Large intestine (tissue), 3 donors: ENCODE results near the gene CLP1. TPM values are rescaled to one million over a fixed set of nuclear protein-coding genes. Genes with fewer than 3 reads are reported as not detected.
"Not testable (repeated sequence)": the region's sequence is repeated elsewhere in the genome, so short reads cannot be mapped to it uniquely, and the experiment has no call there.

Source experiments
- DNase-seq, 2 donors: peaks; one replicate each; pipeline versions ENCODE4 v3.0.0 to v3.0.0-alpha.2; 2013
- H3K27ac ChIP-seq: one replicate; pipeline ENCODE4 v1.5.1; 2013; ENCODE audit warnings: low read length
- H3K27me3 ChIP-seq: 2 replicates; pipeline ENCODE4 v1.6.1; 2013; ENCODE audit warnings: low read length; ENCODE audit not compliant: control insufficient read depth, insufficient read depth
- H3K36me3 ChIP-seq: 2 replicates; pipeline ENCODE4 v1.6.1; 2013; ENCODE audit warnings: low read length; ENCODE audit not compliant: control insufficient read depth, insufficient read depth
- H3K4me1 ChIP-seq: one replicate; pipeline ENCODE4 v1.6.1; 2013; ENCODE audit warnings: low read length; ENCODE audit not compliant: control insufficient read depth, insufficient read depth
- H3K4me3 ChIP-seq: one replicate; pipeline ENCODE4 v1.5.1; 2013; ENCODE audit warnings: low read length
- H3K9me3 ChIP-seq: one replicate; pipeline ENCODE4 v1.6.1; 2013; ENCODE audit warnings: mild to moderate bottlenecking, low read depth, low read length, moderate library complexity; ENCODE audit not compliant: control insufficient read depth
- whole genome bisulfite sequencing: methylation state at CpG from one replicate; pipeline ENCODE4 v1.1.5; 2013; ENCODE audit warnings: low lambda C conversion rate; ENCODE audit not compliant: insufficient coverage; 5-methylcytosine and 5-hydroxymethylcytosine counted together
- polyA plus RNA-seq: library from polyadenylated mRNA; unstranded; fragments of 120-200 nt; gene quantifications from one replicate; pipeline ENCODE4 v1.2.1, GENCODE V29; 2013

Gene CLP1
- polyA plus RNA-seq, 1 donor: 13.8 TPM

DNA sequence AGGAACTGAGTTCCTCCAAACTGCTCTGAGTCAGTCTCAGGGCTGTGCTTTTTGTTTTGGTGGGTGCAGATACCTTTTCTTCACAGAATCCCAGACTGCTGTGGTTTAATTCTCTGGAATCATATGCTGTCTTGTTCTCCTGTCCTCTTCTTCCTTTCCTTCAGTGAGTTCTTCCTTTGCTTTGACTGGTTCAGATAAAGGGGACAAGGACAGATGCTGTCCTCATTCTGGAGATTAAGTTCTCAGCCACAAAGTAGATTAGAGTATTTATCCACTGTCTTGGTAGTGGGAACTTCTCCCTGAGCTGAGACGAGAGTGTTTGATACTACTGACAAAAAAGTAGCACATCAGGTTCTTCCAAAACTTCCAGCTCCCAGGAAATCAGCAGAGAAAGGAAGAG, 23.6 kb downstream of the CLP1 start:
- no peak overlapping the region for H3K27ac ChIP-seq
- H3K27me3 ChIP-seq: no peaks in the 10 kb centered on the region
- H3K4me3 ChIP-seq: no peak overlapping the region
- H3K4me1 ChIP-seq: no peaks in the 10 kb centered on the region
- H3K9me3 ChIP-seq: no peaks in the 10 kb centered on the region
- WGBS: no CpG with 5 or more reads among the region's 1 CpG
- no peak for DNase-seq
- peaks cover 71% of the 10 kb centered on the region for H3K36me3 ChIP-seq

DNA sequence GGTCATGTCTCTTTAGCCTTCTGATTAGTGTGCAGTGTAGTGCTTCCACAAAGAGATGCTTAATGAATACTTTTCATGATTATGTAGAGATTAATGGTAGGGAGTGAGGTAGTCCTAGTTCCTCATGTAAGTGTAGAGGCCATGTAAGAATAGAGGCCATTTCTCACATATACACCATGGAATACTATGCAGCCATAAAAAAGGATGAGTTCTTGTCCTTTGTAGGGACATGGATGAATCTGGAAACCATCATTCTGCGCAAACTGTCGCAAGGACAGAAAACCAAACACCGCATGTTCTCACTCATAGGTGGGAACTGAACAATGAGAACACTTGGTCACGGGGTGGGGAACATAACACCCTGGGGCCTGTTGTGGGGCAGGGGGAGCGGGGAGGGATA, 32.9 kb downstream of the CLP1 start:
- not testable (repeated sequence) for H3K27ac ChIP-seq, H3K27me3 ChIP-seq, H3K4me3 ChIP-seq, DNase-seq, H3K4me1 ChIP-seq, H3K9me3 ChIP-seq
- 100% methylated on average over 1 of the region's 5 CpGs for WGBS
- peaks cover 74% of the 10 kb centered on the region for H3K36me3 ChIP-seq

GRCh38 chr11:57698843-57699365, 41.3 kb downstream of the CLP1 start:
- WGBS: no CpG with 5 or more reads among the region's 18 CpGs
- Histone ChIP-seq H3K9me3 (no peaks in the 10 kb centered on the region), H3K27ac (no peak overlapping the region), H3K4me3 (no peak overlapping the region), H3K36me3 (peaks cover 76% of the 10 kb centered on the region), H3K27me3 (no peaks in the 10 kb centered on the region), H3K4me1 (no peaks in the 10 kb centered on the region)
- no peak for DNase-seq

- H3K27me3 ChIP-seq: no peaks in the 10 kb centered on the region
- no peaks in the 10 kb centered on the region for H3K4me1 ChIP-seq
- no peak for DNase-seq
- no peak overlapping the region for H3K27ac ChIP-seq
- no peak overlapping the region for H3K4me3 ChIP-seq
- H3K9me3 ChIP-seq: no peaks in the 10 kb centered on the region
- peaks cover 79% of the 10 kb centered on the region for H3K36me3 ChIP-seq
- WGBS: no CpG with 5 or more reads among the region's 10 CpGs
These were observed 42.3 kb downstream of the CLP1 start for GRCh38 chr11:57699813-57700212.

- H3K9me3 ChIP-seq: no peaks in the 10 kb centered on the region
- no peaks in the 10 kb centered on the region for H3K27me3 ChIP-seq
- H3K27ac ChIP-seq: no peak overlapping the region
- H3K36me3 ChIP-seq: peaks cover 78% of the 10 kb centered on the region
- H3K4me1 ChIP-seq: no peaks in the 10 kb centered on the region
- DNase-seq: no peak
- H3K4me3 ChIP-seq: no peak overlapping the region
- no CpG with 5 or more reads among the region's 3 CpGs for WGBS
These were observed 42.9 kb downstream of the CLP1 start for GRCh38 chr11:57700425-57700824.

DNA sequence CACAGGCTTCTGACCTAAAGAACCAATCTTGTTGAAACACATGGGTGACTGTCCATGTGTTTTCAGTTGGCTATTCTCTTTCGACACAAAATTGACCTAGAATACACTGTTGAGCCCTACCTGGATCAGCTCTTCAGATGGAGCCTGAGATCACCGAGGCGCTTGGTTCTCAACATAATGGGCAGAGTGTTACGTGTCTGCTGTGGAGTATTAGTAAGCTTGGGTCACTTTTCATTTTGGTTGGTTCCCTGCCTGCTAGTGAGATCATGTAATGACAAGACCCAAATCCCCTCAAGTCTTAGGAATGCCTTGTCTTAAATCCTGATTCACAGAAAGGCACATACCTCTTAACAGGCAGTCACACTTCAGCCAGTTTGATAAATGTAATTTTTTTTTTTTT, 45.8 kb downstream of the CLP1 start:
- H3K4me1 ChIP-seq: no peaks in the 10 kb centered on the region
- no peak overlapping the region for H3K4me3 ChIP-seq
- no peaks in the 10 kb centered on the region for H3K9me3 ChIP-seq
- H3K27me3 ChIP-seq: no peaks in the 10 kb centered on the region
- WGBS: no CpG with 5 or more reads among the region's 4 CpGs
- peaks cover 58% of the 10 kb centered on the region for H3K36me3 ChIP-seq
- no peak overlapping the region for H3K27ac ChIP-seq
- DNase-seq: no peak

GRCh38 chr11:57704932-57705331, 47.4 kb downstream of the CLP1 start:
- WGBS: 92% methylated on average over 2 of the region's 6 CpGs

DNA sequence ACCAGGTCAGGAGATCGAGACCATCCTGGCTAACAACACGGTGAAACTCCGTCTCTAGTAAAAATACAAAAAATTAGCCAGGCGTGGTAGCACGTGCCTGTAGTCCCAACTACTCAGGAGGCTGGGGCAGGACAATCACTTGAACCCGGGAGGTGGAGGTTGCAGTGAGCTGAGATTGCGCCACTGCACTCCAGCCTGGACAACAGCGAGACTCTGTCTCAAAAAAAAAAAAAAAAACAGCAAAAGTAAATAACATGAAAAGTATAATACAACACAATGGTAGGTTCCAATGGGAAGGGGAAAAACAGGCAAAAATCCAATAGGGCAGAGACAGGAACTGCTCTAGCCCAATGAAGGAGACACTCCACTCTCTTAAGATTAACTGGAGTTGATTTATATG, 47.9 kb downstream of the CLP1 start:
- H3K4me3 ChIP-seq, H3K4me1 ChIP-seq, DNase-seq, H3K27me3 ChIP-seq, H3K27ac ChIP-seq, H3K9me3 ChIP-seq: not testable (repeated sequence)
- WGBS: no CpG with 5 or more reads among the region's 8 CpGs
- H3K36me3 ChIP-seq: peaks cover 44% of the 10 kb centered on the region

More at GRCh38 chr11:57704932-57705331, 47.4 kb downstream of the CLP1 start:
- no peak overlapping the region for H3K27ac ChIP-seq
- no peak overlapping the region for H3K4me3 ChIP-seq
- DNase-seq: no peak
- no peaks in the 10 kb centered on the region for H3K9me3 ChIP-seq
- no peaks in the 10 kb centered on the region for H3K27me3 ChIP-seq
- peaks cover 46% of the 10 kb centered on the region for H3K36me3 ChIP-seq
- H3K4me1 ChIP-seq: no peaks in the 10 kb centered on the region

- Histone ChIP-seq H3K27ac (no peak overlapping the region), H3K4me1 (peaks cover 12% of the 10 kb centered on the region), H3K9me3 (no peaks in the 10 kb centered on the region), H3K4me3 (no peak overlapping the region), H3K27me3 (no peaks in the 10 kb centered on the region), H3K36me3 (peaks cover 10% of the 10 kb centered on the region)
- no peak for DNase-seq
- WGBS: no CpG with 5 or more reads among the region's 5 CpGs
These were observed 52.3 kb downstream of the CLP1 start for GRCh38 chr11:57709802-57710367.
